Keratinocyte (primary cell): Measurements from ENCODE around the gene DDX50. TPM values are rescaled to one million over a fixed set of nuclear protein-coding genes. Genes with fewer than 3 reads are reported as not detected.
A peak's percentile ranks its signal among the peaks of the same experiment; 100 is the strongest.

ENCODE experiments used
- DNase-seq: peaks from one replicate; pipeline ENCODE4 v3.0.0-alpha.2; 2011; ENCODE audit warnings: low read depth, missing footprints, low spot score
- FAIRE-seq: peaks from 2 replicates; lab custom pipeline; 2011; peaks lifted over from hg19 to GRCh38; lab: Jason Lieb, UNC
- H2AFZ ChIP-seq: 2 replicates; pipeline ENCODE4 v1.6.0; 2012; ENCODE audit warnings: low read length, control low read depth, inconsistent platforms; ENCODE audit not compliant: control insufficient read depth
- H3K27ac ChIP-seq: 2 replicates; pipeline ENCODE4 v1.5.1; 2011; ENCODE audit warnings: low read length; ENCODE audit not compliant: control insufficient read depth, insufficient read depth
- H3K27me3 ChIP-seq: 3 replicates; pipeline ENCODE4 v1.6.0; 2011; ENCODE audit warnings: low read length; ENCODE audit not compliant: control insufficient read depth, insufficient read depth; ENCODE audit errors: extremely low read depth
- H3K36me3 ChIP-seq, 2 experiments: 2 replicates in 1 of 2; 3 replicates in 1 of 2; pipeline ENCODE4 v1.5.1; 2011; ENCODE audit warnings: low read length in 2 of 2, mild to moderate bottlenecking in 1 of 2; ENCODE audit not compliant: control insufficient read depth in 2 of 2, insufficient read depth in 2 of 2; ENCODE audit errors: extremely low read depth in 1 of 2
- H3K4me1 ChIP-seq: 3 replicates; pipeline ENCODE4 v1.5.1; 2011; ENCODE audit warnings: low read length; ENCODE audit not compliant: control insufficient read depth, insufficient read depth; ENCODE audit errors: extremely low read depth
- H3K4me2 ChIP-seq: 3 replicates; pipeline ENCODE4 v1.6.0; 2011; ENCODE audit warnings: low read depth, low read length; ENCODE audit not compliant: control insufficient read depth, insufficient read depth; ENCODE audit errors: extremely low read depth
- H3K4me3 ChIP-seq, 3 experiments: fragments of 200-600 bp in 1 of 3; sonication (generic) in 1 of 3; 2 replicates in 2 of 3; 3 replicates in 1 of 3; pipeline ENCODE4 v1.5.1; 2011 to 2016; ENCODE audit warnings: low read length in 3 of 3, mild to moderate bottlenecking in 3 of 3, control low read depth in 2 of 3, inconsistent platforms in 1 of 3, low read depth in 1 of 3, mixed read lengths in 1 of 3, mixed run types in 1 of 3, moderate library complexity in 1 of 3; ENCODE audit not compliant: control insufficient read depth in 2 of 3, insufficient read depth in 2 of 3; ENCODE audit errors: extremely low read depth in 1 of 3
- H3K79me2 ChIP-seq: 2 replicates; pipeline ENCODE4 v1.6.0; 2012; ENCODE audit warnings: low read length; ENCODE audit not compliant: control insufficient read depth, insufficient read depth
- H3K9ac ChIP-seq: 3 replicates; pipeline ENCODE4 v1.6.0; 2011; ENCODE audit warnings: low read length; ENCODE audit not compliant: control insufficient read depth, insufficient read depth; ENCODE audit errors: extremely low read depth
- H3K9me1 ChIP-seq: 3 replicates; pipeline ENCODE4 v1.6.0; 2011; ENCODE audit warnings: low read length; ENCODE audit not compliant: control insufficient read depth, insufficient read depth; ENCODE audit errors: extremely low read depth
- H3K9me3 ChIP-seq: 2 replicates; pipeline ENCODE4 v1.5.1; 2012; ENCODE audit warnings: low read depth, low read length; ENCODE audit not compliant: control insufficient read depth
- H4K20me1 ChIP-seq: 3 replicates; pipeline ENCODE4 v1.6.0; 2011; ENCODE audit warnings: low read length; ENCODE audit not compliant: control insufficient read depth, insufficient read depth; ENCODE audit errors: extremely low read depth
- CTCF ChIP-seq, 3 experiments: IDR thresholded peaks in 1 of 3; conservative IDR thresholded peaks in 1 of 3; optimal IDR thresholded peaks in 1 of 3; 2 replicates in 2 of 3; 3 replicates in 1 of 3; pipeline versions ENCODE3 to v1.5.1; 2011; ENCODE audit warnings: low read length in 3 of 3, mild to moderate bottlenecking in 3 of 3, moderate library complexity in 2 of 3, control low read depth in 1 of 3, inconsistent platforms in 1 of 3; ENCODE audit not compliant: insufficient read depth in 2 of 3; ENCODE audit errors: extremely low read depth in 1 of 3
- EZH2 ChIP-seq: IDR thresholded peaks from one replicate; pipeline ENCODE4 v1.6.1; 2012; ENCODE audit warnings: inconsistent platforms, mild to moderate bottlenecking, low read length, moderate library complexity
- dilution Hi-C: fragments of 300-500 bp; cut with MboI; formaldehyde crosslinking; loops from one replicate; pipeline ENCODE4 v1.7.0; 2020; ENCODE audit warnings: low sequenced_read_pairs; ENCODE audit not compliant: extremely low pct_ligation_motif_present
- polyA minus RNA-seq, 3 experiments: library from RNA; depleted of rRNA, polyadenylated mRNA; stranded (reverse); fragments of >200 nt; gene quantifications; 1 replicate in 1 of 3; 2 replicates in 1 of 3; 3 replicates in 1 of 3; pipeline ENCODE4 v1.2.3, GENCODE V29; 2011
- polyA plus RNA-seq, 5 experiments: library from polyadenylated mRNA; depleted of rRNA in 3 of 5; stranded (reverse) in 3 of 5; stranded (forward) in 1 of 5; unstranded in 1 of 5; fragments of >200 nt; gene quantifications; 1 replicate in 1 of 5; 2 replicates in 3 of 5; 3 replicates in 1 of 5; pipeline versions ENCODE4 v1.2.1 to v1.2.3, GENCODE V29; 2011 to 2012; ENCODE audit warnings: missing spikeins in 2 of 5, low read depth in 1 of 5, low replicate concordance in 1 of 5

The DDX50 gene
- polyA plus RNA-seq (28.0 to 40.6 TPM (median 31.3 TPM) in 3 replicates), polyA minus RNA-seq (7.5 to 37.4 TPM (median 26.0 TPM) in 3 replicates)
- polyA plus RNA-seq (2011; ENCODE audit: low read depth) = 28.8 TPM
- 22.1 and 33.7 TPM in 2 replicates for polyA plus RNA-seq (2011; cell fraction: cytosol; rRNA removed)
- polyA plus RNA-seq (2011; cell fraction: nucleus; rRNA removed) = 19.9 and 25.7 TPM in 2 replicates
- 26.7 and 30.4 TPM in 2 replicates for polyA plus RNA-seq (2012; ENCODE audit: low replicate concordance)
- polyA minus RNA-seq (2011; cell fraction: cytosol; rRNA and poly(A)+ RNA removed) = 27.0 TPM
- polyA minus RNA-seq (2011; cell fraction: nucleus; rRNA and poly(A)+ RNA removed) = 11.3 and 18.8 TPM in 2 replicates

- Histone ChIP-seq H3K4me1 (peaks cover 10% of the 10 kb centered on the region), H3K27ac (peak within 1 kb of the TSS; percentile 94), H3K27me3 (no peaks in the 10 kb centered on the region), H2AFZ (peak within 1 kb of the TSS; percentile 99), H3K4me3 (peak within 1 kb of the TSS; percentile 85 to 96 (median 94)), H3K9ac (peak within 1 kb of the TSS; percentile 95), H3K79me2 (peaks cover 43% of the 10 kb centered on the region), H3K9me3 (no peaks in the 10 kb centered on the region), H3K9me1 (no peaks in the 10 kb centered on the region), H3K36me3 (peaks cover 3 to 4% of the 10 kb centered on the region in 2 experiments), H4K20me1 (no peaks in the 10 kb centered on the region), H3K4me2 (peak within 1 kb of the TSS; percentile 93)
- DNase-seq (peak; percentile 93), FAIRE-seq (peak; percentile 67)
- TF ChIP-seq EZH2 (no peak), CTCF (optimal IDR thresholded peaks at IDR 0.05 in 1 of 3, IDR thresholded peaks at IDR 0.05 in 1 of 3, conservative IDR thresholded peaks at IDR 0.05 in 1 of 3; ENCODE audit: extremely low read depth in 1 of 3, insufficient read depth in 2 of 3, low read length in 3 of 3) (no peak)
- dilution Hi-C loops = no loop called here
Measured at GRCh38 chr10:68901105-68901927, at the start of gene DDX50. DDX50 (plus strand) TSS chr10:68901315; CDS start chr10:68901385, 70 bp downstream.

- FAIRE-seq = no peak
- no peaks in the 10 kb centered on the region for H4K20me1 ChIP-seq
- no peak overlapping the region for H3K4me3 ChIP-seq
- no peak overlapping the region for H3K4me2 ChIP-seq
- no peak overlapping the region for H2AFZ ChIP-seq
- no peaks in the 10 kb centered on the region for H3K4me1 ChIP-seq
- dilution Hi-C loops = no loop called here
- no peaks in the 10 kb centered on the region for H3K36me3 ChIP-seq
- TF ChIP-seq CTCF (optimal IDR thresholded peaks at IDR 0.05 in 1 of 3, IDR thresholded peaks at IDR 0.05 in 1 of 3, conservative IDR thresholded peaks at IDR 0.05 in 1 of 3; ENCODE audit: extremely low read depth in 1 of 3, insufficient read depth in 2 of 3, low read length in 3 of 3) (no peak), EZH2 (no peak)
- no peak for DNase-seq
- no peaks in the 10 kb centered on the region for H3K9me1 ChIP-seq
- no peak overlapping the region for H3K27ac ChIP-seq
- peaks cover 4% of the 10 kb centered on the region for H3K27me3 ChIP-seq
- no peak overlapping the region for H3K9ac ChIP-seq
- peaks cover 4% of the 10 kb centered on the region for H3K9me3 ChIP-seq
- no peaks in the 10 kb centered on the region for H3K79me2 ChIP-seq
Measured at GRCh38 chr10:68856352-68856751, 44.8 kb upstream of the DDX50 start.
